Stimulated activated memory B cell treated with anti-CD40 and anti-IgM and Interleukin-4, amounts not matched to agents 10 μg/mL and 1 μg/mL and 100 μg/mL, for 72 hours (primary cell): Measurements from ENCODE around the gene TTI1.
"Not testable (repeated sequence)": the region's sequence is repeated elsewhere in the genome, so short reads cannot be mapped to it uniquely, and the experiment has no call there.

Source experiments
- ATAC-seq: fragments of 150-1000 bp; cut with Tn5 transposase; 2 replicates; pipeline ENCODE4 v1.10.0; 2021
- H3K27ac Mint-ChIP-seq: one replicate; pipeline ENCODE4 v1.8.0; 2022; ENCODE audit warnings: mild to moderate bottlenecking, mixed read lengths
- H3K27me3 Mint-ChIP-seq: one replicate; pipeline ENCODE4 v1.8.0; 2022; ENCODE audit warnings: mixed read lengths
- H3K36me3 Mint-ChIP-seq: one replicate; pipeline ENCODE4 v1.8.0; 2022; ENCODE audit warnings: mixed read lengths
- H3K4me1 Mint-ChIP-seq: one replicate; pipeline ENCODE4 v1.8.0; 2022; ENCODE audit warnings: mixed read lengths
- H3K4me3 Mint-ChIP-seq: one replicate; pipeline ENCODE4 v1.8.0; 2022; ENCODE audit warnings: mild to moderate bottlenecking, moderate library complexity, mixed read lengths
- H3K9me3 Mint-ChIP-seq: one replicate; pipeline ENCODE4 v1.8.0; 2022; ENCODE audit warnings: mixed read lengths

TTI1 gene

GRCh38 chr20:38034961-38035360 lies 1.7 kb upstream of the TTI1 start:
- Mint-ChIP-seq H3K36me3 (peaks cover 12% of the 10 kb centered on the region), H3K4me1 (peaks cover 44% of the 10 kb centered on the region), H3K27ac (peak overlapping the region; percentile 98), H3K4me3 (peak overlapping the region; percentile 91), H3K27me3 (no peaks in the 10 kb centered on the region), H3K9me3 (no peaks in the 10 kb centered on the region)
- ATAC-seq, result no peak

GRCh38 chr20:38034108-38034649 lies 923 bp upstream of the TTI1 start:
- H3K36me3 Mint-ChIP-seq, result peaks cover 17% of the 10 kb centered on the region
- H3K27ac Mint-ChIP-seq, result peak overlapping the region; percentile 98
- peaks cover 3% of the 10 kb centered on the region for H3K9me3 Mint-ChIP-seq
- H3K4me1 Mint-ChIP-seq, result peaks cover 50% of the 10 kb centered on the region
- no peaks in the 10 kb centered on the region for H3K27me3 Mint-ChIP-seq
- no peak for ATAC-seq
- peak overlapping the region; percentile 91 for H3K4me3 Mint-ChIP-seq

GRCh38 chr20:38032585-38033329 lies 499 bp downstream of the TTI1 start:
- ATAC-seq, result peak; percentile 80
- Mint-ChIP-seq H3K9me3 (peaks cover 4% of the 10 kb centered on the region), H3K36me3 (peaks cover 29% of the 10 kb centered on the region), H3K4me3 (peak overlapping the region; percentile 91), H3K27ac (peak overlapping the region; percentile 98), H3K4me1 (peaks cover 61% of the 10 kb centered on the region), H3K27me3 (no peaks in the 10 kb centered on the region)

- H3K4me1 Mint-ChIP-seq, result peaks cover 55% of the 10 kb centered on the region
- peak overlapping the region; percentile 91 for H3K4me3 Mint-ChIP-seq
- H3K36me3 Mint-ChIP-seq, result peaks cover 28% of the 10 kb centered on the region
- no peaks in the 10 kb centered on the region for H3K27me3 Mint-ChIP-seq
- H3K27ac Mint-ChIP-seq, result peak overlapping the region; percentile 98
- H3K9me3 Mint-ChIP-seq, result peaks cover 4% of the 10 kb centered on the region
- ATAC-seq, result no peak
These were observed 1.3 kb downstream of the TTI1 start for GRCh38 chr20:38031957-38032356.

- H3K27me3 Mint-ChIP-seq, result no peaks in the 10 kb centered on the region
- peak overlapping the region; percentile 15 for H3K27ac Mint-ChIP-seq
- H3K4me3 Mint-ChIP-seq, result no peak overlapping the region
- H3K4me1 Mint-ChIP-seq, result peaks cover 59% of the 10 kb centered on the region
- ATAC-seq, result no peak
- H3K9me3 Mint-ChIP-seq, result peaks cover 4% of the 10 kb centered on the region
- peaks cover 46% of the 10 kb centered on the region for H3K36me3 Mint-ChIP-seq
These were observed 3.8 kb downstream of the TTI1 start for GRCh38 chr20:38029453-38029852.

- Mint-ChIP-seq H3K27ac (no peak overlapping the region), H3K27me3 (no peaks in the 10 kb centered on the region), H3K9me3 (peaks cover 3% of the 10 kb centered on the region), H3K36me3 (peaks cover 56% of the 10 kb centered on the region), H3K4me3 (no peak overlapping the region), H3K4me1 (peaks cover 51% of the 10 kb centered on the region)
- no peak for ATAC-seq
These were observed 8.8 kb downstream of the TTI1 start for GRCh38 chr20:38024496-38024895.

GRCh38 chr20:38023181-38024001 lies 9.9 kb downstream of the TTI1 start:
- Mint-ChIP-seq H3K27me3 (no peaks in the 10 kb centered on the region), H3K9me3 (peaks cover 8% of the 10 kb centered on the region), H3K4me1 (peaks cover 40% of the 10 kb centered on the region), H3K4me3 (no peak overlapping the region), H3K27ac (peak overlapping the region; percentile 30), H3K36me3 (peaks cover 58% of the 10 kb centered on the region)
- no peak for ATAC-seq

GRCh38 chr20:38021087-38021772 lies 12.0 kb downstream of the TTI1 start:
- H3K36me3 Mint-ChIP-seq, result peaks cover 65% of the 10 kb centered on the region
- H3K27ac Mint-ChIP-seq, result no peak overlapping the region
- H3K4me1 Mint-ChIP-seq, result peaks cover 27% of the 10 kb centered on the region

GRCh38 chr20:38018385-38018784 lies 14.9 kb downstream of the TTI1 start:
- H3K36me3 Mint-ChIP-seq, result peaks cover 72% of the 10 kb centered on the region
- no peak for ATAC-seq
- H3K9me3 Mint-ChIP-seq, result peaks cover 14% of the 10 kb centered on the region
- no peaks in the 10 kb centered on the region for H3K27me3 Mint-ChIP-seq
- no peak overlapping the region for H3K27ac Mint-ChIP-seq
- H3K4me3 Mint-ChIP-seq, result no peak overlapping the region
- H3K4me1 Mint-ChIP-seq, result peaks cover 12% of the 10 kb centered on the region

More at GRCh38 chr20:38021087-38021772, 12.0 kb downstream of the TTI1 start:
- Mint-ChIP-seq H3K4me3 (no peak overlapping the region), H3K27me3 (no peaks in the 10 kb centered on the region), H3K9me3 (peaks cover 14% of the 10 kb centered on the region)
- ATAC-seq, result no peak

GRCh38 chr20:38017959-38018358 lies 15.3 kb downstream of the TTI1 start:
- H3K27me3 Mint-ChIP-seq, result no peaks in the 10 kb centered on the region
- H3K27ac Mint-ChIP-seq, result no peak overlapping the region
- peaks cover 11% of the 10 kb centered on the region for H3K4me1 Mint-ChIP-seq
- H3K36me3 Mint-ChIP-seq, result peaks cover 76% of the 10 kb centered on the region
- no peak for ATAC-seq
- no peak overlapping the region for H3K4me3 Mint-ChIP-seq
- peaks cover 14% of the 10 kb centered on the region for H3K9me3 Mint-ChIP-seq

- peaks cover 8% of the 10 kb centered on the region for H3K9me3 Mint-ChIP-seq
- H3K27ac Mint-ChIP-seq, result no peak overlapping the region
- no peaks in the 10 kb centered on the region for H3K4me1 Mint-ChIP-seq
- H3K4me3 Mint-ChIP-seq, result no peak overlapping the region
- ATAC-seq, result no peak
- peaks cover 78% of the 10 kb centered on the region for H3K36me3 Mint-ChIP-seq
- no peaks in the 10 kb centered on the region for H3K27me3 Mint-ChIP-seq
These were observed 19.4 kb downstream of the TTI1 start for GRCh38 chr20:38013887-38014286.

GRCh38 chr20:38012332-38012731 lies 20.9 kb downstream of the TTI1 start:
- H3K9me3 Mint-ChIP-seq, result peaks cover 3% of the 10 kb centered on the region
- H3K4me1 Mint-ChIP-seq, result no peaks in the 10 kb centered on the region
- no peak overlapping the region for H3K27ac Mint-ChIP-seq
- no peak overlapping the region for H3K4me3 Mint-ChIP-seq
- no peaks in the 10 kb centered on the region for H3K27me3 Mint-ChIP-seq
- peaks cover 67% of the 10 kb centered on the region for H3K36me3 Mint-ChIP-seq
- ATAC-seq, result no peak

GRCh38 chr20:38011696-38012095 lies 21.6 kb downstream of the TTI1 start:
- Mint-ChIP-seq H3K9me3 (no peaks in the 10 kb centered on the region), H3K27ac (no peak overlapping the region), H3K27me3 (no peaks in the 10 kb centered on the region), H3K4me1 (no peaks in the 10 kb centered on the region), H3K36me3 (peaks cover 61% of the 10 kb centered on the region), H3K4me3 (no peak overlapping the region)
- no peak for ATAC-seq

- not testable (repeated sequence) for H3K4me1 Mint-ChIP-seq, H3K27me3 Mint-ChIP-seq, H3K27ac Mint-ChIP-seq, H3K9me3 Mint-ChIP-seq, ATAC-seq, H3K4me3 Mint-ChIP-seq
- H3K36me3 Mint-ChIP-seq, result peaks cover 59% of the 10 kb centered on the region
These were observed 23.8 kb downstream of the TTI1 start for GRCh38 chr20:38009416-38009815.
